Naive thymus-derived CD8-positive, alpha-beta T cell (primary cell): ENCODE measurements around the gene REG4. TPM values are rescaled to one million over a fixed set of nuclear protein-coding genes. Genes with fewer than 3 reads are reported as not detected.

Experiments
- ATAC-seq, 2 donors: fragments of 150-1000 bp; cut with Tn5 transposase in 1 of 2; sonication (Bioruptor Pico), chemical (Tn5 transposase) in 1 of 2; 1 replicate in 1 of 2; 2 replicates in 1 of 2; pipeline ENCODE4 v1.10.0; 2021; ENCODE audit warnings: mild to moderate bottlenecking in 2 of 2, moderate library complexity in 2 of 2
- POLR2A ChIA-PET: fragments of 350-600 bp; sonication (Branson Sonifier 250); formaldehyde crosslinking; loops from one replicate; lab custom pipeline; 2021; ENCODE audit warnings: antibody characterized with exemption; lab: Charles Lee
- DNase-seq, 10 donors: peaks; one replicate each; pipeline versions ENCODE4 v3.0.0 to v3.0.0-alpha.2; 2020 to 2022
- H3K27ac Mint-ChIP-seq, 10 donors: one replicate each; pipeline ENCODE4 v1.8.0; 2020 to 2022; ENCODE audit warnings: mild to moderate bottlenecking in 10 of 10, mixed read lengths in 10 of 10, moderate library complexity in 4 of 10, inconsistent platforms in 1 of 10
- H3K27me3 Mint-ChIP-seq, 5 donors: one replicate each; pipeline ENCODE4 v1.8.0; 2021 to 2022; ENCODE audit warnings: mixed read lengths in 5 of 5
- H3K36me3 Mint-ChIP-seq, 3 donors: one replicate each; pipeline ENCODE4 v1.8.0; 2020 to 2022; ENCODE audit warnings: mixed read lengths in 3 of 3, mild to moderate bottlenecking in 2 of 3, inconsistent platforms in 1 of 3
- H3K4me1 Mint-ChIP-seq, 4 donors: one replicate each; pipeline ENCODE4 v1.8.0; 2021 to 2022; ENCODE audit warnings: mixed read lengths in 4 of 4
- H3K4me3 Mint-ChIP-seq, 10 donors: one replicate each; pipeline ENCODE4 v1.8.0; 2020 to 2022; ENCODE audit warnings: mild to moderate bottlenecking in 10 of 10, mixed read lengths in 10 of 10, moderate library complexity in 6 of 10, inconsistent platforms in 1 of 10
- H3K9me3 Mint-ChIP-seq, 9 donors: one replicate each; pipeline ENCODE4 v1.8.0; 2020 to 2022; ENCODE audit warnings: mixed read lengths in 9 of 9, mild to moderate bottlenecking in 3 of 9, inconsistent platforms in 1 of 9, moderate library complexity in 1 of 9
- polyA plus RNA-seq, 3 donors: library from polyadenylated mRNA; unstranded; fragments of 300-500 nt; fragmentation: Illumina TruSeq; gene quantifications; one replicate each; pipeline ENCODE4 v1.2.3, GENCODE V29; 2021
- total RNA-seq, 8 experiments: library from RNA in 2 of 8; stranded (reverse) in 2 of 8; gene quantifications; one replicate each; pipeline ENCODE4 v1.2.3 and lab custom pipeline; 2021 to 2026

The REG4 gene
- total and polyA plus RNA-seq, 5 experiments from 2014 or later: 15.0 to 63.0 (median 18.1) TPM

DNA sequence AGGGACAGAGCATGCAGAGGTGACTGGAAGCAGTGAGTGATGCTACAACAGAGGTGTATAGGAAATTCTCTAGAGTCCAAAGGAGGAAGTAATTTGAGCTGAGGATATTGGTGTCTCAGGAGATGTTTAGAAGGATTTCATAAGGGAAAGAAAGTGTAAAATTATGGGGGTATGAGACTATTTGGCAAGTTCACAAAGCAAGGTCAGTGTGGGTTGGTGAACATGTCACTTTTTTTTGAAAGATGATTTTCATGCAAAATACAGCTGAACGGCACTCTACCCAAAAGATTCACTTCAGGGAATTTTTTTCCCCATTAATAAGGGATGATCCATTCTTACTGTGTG is 66.7 kb downstream of the REG4 start:
- H3K27ac Mint-ChIP-seq: no peak overlapping the region
- POLR2A ChIA-PET: no interaction called here
- H3K4me3 Mint-ChIP-seq: no peak overlapping the region
- H3K9me3 Mint-ChIP-seq: no peaks in the 10 kb centered on the region
- peaks cover 2 to 8% (median 5%) of the 10 kb centered on the region in 4 donors for H3K4me1 Mint-ChIP-seq
- DNase-seq (no peak), ATAC-seq (no peak)
- H3K27me3 Mint-ChIP-seq: no peaks in the 10 kb centered on the region
- peaks cover 0 to 9% (median 0%) of the 10 kb centered on the region in 3 donors for H3K36me3 Mint-ChIP-seq

Other genes with a start within 250 kb of the REG4 start
- gene ZNF697, start 163.2 kb downstream of the REG4 start, total RNA-seq: under 1 TPM in 1 of 2 experiments, not detected in 1; 0.08 TPM
- not detected for gene ZNF697, start 163.2 kb downstream of the REG4 start, polyA plus RNA-seq
- 10 to 100 TPM; 61.2 to 64.9 TPM for gene PHGDH, start 99.5 kb downstream of the REG4 start, total RNA-seq
- 10 to 100 TPM; 18.5 to 55.9 (median 53.3) TPM for gene PHGDH, start 99.5 kb downstream of the REG4 start, polyA plus RNA-seq
- gene HMGCS2, start 42.6 kb downstream of the REG4 start, total RNA-seq: not detected
- gene HMGCS2, start 42.6 kb downstream of the REG4 start, polyA plus RNA-seq: not detected
- gene ADAM30, start 85.1 kb upstream of the REG4 start, total RNA-seq: not detected
- gene ADAM30, start 85.1 kb upstream of the REG4 start, polyA plus RNA-seq: not detected